Subcutaneous adipose tissue (tissue), 4 donors: ENCODE measurements around the gene FAM228A. TPM values are rescaled to one million over a fixed set of nuclear protein-coding genes. Genes with fewer than 3 reads are reported as not detected.

Source experiments
- total RNA-seq, 4 donors: library from RNA; depleted of rRNA; stranded (reverse); fragments of >200 nt; gene quantifications; one replicate each; pipeline ENCODE4 v1.1.0, GENCODE V29; 2016
- TF ChIP-seq, protein P1 (sequence below): fragments of 450-650 bp; IDR thresholded peaks from one replicate; pipeline ENCODE4 v1.5.1; 2016; ENCODE audit warnings: low read depth, mild to moderate bottlenecking, control low read depth, antibody characterized with exemption, moderate library complexity

Gene FAM228A
- total RNA-seq, 4 donors from 2014 or later: 1.0 to 8.2 (median 2.4) TPM

DNA sequence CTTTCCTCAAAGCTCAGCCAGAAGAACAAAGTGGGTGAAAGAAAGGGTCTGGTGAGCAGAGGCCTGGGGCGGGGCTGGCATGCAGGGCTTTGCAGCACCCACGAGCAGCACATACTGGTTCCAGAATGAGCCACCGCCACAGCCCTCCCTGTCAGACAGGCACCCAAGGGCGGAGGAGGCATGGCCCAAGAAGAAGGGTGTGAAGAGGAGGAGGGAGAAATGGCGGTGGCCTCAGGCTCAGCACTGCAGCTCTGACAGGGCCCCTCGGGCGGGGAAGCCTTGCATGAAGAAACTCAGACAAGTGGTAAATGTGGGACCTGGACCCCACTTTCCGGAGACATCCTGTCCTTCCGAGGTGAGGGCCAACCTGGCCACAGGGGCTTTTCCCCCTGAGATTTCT, 15.7 kb downstream of the FAM228A start:
- TF ChIP-seq, protein P1, sequence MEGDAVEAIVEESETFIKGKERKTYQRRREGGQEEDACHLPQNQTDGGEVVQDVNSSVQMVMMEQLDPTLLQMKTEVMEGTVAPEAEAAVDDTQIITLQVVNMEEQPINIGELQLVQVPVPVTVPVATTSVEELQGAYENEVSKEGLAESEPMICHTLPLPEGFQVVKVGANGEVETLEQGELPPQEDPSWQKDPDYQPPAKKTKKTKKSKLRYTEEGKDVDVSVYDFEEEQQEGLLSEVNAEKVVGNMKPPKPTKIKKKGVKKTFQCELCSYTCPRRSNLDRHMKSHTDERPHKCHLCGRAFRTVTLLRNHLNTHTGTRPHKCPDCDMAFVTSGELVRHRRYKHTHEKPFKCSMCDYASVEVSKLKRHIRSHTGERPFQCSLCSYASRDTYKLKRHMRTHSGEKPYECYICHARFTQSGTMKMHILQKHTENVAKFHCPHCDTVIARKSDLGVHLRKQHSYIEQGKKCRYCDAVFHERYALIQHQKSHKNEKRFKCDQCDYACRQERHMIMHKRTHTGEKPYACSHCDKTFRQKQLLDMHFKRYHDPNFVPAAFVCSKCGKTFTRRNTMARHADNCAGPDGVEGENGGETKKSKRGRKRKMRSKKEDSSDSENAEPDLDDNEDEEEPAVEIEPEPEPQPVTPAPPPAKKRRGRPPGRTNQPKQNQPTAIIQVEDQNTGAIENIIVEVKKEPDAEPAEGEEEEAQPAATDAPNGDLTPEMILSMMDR: no peak

DNA sequence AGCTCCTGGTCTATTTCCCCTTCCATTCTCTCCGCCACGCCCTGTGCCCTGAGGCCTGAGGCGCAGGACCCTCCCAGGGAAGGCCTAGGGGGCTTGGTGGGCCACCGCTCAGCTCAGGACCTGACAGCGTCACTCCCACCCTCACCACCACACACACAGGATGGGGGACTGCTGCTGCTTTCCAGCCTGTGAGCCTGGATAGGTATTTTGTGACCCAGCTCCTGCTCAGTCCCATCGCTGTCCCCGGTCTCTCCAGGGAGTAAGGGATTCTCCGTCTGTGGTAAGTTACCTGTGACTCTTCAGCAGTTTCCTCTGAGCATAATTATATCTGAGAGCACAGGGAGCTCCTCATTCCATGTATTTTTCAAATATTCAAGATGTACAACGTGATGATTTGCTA, 16.3 kb downstream of the FAM228A start:
- TF ChIP-seq, protein P1: no peak

DNA sequence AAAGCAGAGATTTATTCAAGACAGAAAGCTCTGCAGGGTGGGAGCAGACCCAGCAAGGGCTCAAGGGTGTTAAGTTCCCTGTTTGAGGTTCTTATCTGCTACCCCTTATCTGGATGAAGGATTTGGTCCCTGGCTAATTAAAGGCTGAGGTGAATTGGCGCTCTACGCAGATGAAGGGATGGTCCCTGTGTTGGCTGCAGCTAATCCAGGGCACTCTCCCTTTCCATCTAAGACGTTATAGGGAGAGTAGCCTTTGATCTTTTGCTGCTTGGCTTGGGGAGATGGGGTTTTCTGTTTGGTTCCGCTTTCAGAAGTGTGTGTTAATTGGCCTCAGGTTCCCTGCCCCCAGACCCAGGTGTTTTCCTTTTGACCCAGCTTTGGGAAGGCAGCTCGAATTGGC, 17.0 kb downstream of the FAM228A start:
- TF ChIP-seq, protein P1: no peak

DNA sequence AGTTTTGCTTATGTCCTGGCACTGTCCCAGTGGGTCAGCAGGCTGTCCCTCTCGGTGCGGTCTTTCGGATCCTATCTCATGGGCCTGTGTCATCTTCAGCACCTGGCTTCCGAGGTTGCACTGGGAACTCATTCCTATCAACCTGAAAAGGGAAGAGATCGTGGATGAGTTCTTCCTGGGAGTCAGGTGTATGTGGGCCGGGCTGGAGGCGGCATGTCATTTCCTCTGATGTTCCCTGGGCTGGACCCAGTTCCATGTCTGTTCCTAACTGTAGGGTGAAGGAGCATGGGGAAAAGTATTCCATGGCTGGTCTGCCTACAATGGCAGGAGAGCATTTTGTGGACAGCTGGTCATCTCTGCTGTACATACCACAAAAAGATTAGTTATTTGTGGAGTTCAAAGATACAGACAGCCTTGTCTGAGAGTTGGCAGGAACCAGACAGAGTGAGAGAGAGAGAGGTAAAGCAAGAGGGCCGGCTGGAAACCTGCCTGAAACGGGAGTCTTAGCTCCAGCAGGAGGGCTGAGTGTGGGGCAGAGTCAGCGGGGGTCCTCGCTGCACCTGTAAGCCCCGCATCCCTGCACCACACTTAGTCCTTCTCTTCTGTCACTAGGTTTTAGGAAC, 25.2 kb downstream of the FAM228A start:
- TF ChIP-seq, protein P1: no peak

DNA sequence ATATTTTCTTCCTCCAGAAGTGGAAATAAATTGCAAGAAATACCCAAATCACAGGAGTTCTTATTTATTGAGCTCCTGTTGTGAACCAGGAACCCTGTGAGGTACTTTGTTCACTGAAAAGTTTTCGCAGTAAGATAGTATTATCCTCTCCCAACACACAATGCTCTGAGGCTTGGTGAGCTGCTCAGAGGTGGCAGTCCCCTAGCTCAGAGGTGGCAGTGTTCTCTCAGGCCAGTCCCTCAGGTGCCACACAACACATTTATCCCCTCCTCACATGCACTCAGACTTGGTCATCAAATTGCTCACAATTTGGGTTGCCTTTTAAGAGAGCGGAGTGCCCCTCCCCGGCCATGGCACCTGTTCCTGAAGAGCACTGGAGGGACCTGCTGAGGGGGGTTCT, 25.9 kb downstream of the FAM228A start:
- TF ChIP-seq, protein P1: no peak

DNA sequence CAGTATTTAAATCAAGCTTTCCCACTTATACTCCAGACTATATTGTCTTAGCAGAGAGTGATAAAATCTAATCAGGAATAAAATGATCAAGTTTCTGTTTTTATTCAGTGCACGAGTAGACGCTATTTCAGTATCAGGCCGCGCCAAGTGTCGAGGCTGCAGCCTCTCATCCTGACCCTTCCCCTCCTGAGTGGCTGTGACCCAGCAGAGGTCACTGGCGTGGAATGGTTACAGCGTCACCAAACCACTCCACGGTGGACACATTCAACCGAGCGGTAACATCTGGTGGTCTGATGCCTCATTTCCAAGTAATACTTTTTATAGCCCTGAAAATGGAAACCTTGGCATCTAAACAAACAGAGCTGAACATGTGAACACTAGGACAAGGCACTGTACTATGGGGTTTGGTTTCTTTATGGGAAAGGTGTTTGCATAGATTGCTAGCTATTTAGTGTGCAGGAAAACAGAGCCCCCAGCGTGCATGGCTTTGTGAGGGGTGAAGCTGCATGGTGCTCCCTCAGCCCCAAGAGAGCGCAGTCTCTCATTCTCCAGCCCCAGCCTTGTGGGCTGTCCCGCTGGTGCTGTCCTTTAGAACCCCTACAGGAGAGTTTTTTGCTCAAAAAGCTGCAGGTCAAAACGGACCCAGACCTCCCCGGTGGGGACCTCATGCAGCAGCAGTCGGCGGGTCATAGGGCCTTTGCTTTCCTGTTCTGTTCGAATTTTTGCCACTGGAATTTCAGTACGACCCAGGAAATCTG, 28.4 kb downstream of the FAM228A start:
- TF ChIP-seq, protein P1: no peak

DNA sequence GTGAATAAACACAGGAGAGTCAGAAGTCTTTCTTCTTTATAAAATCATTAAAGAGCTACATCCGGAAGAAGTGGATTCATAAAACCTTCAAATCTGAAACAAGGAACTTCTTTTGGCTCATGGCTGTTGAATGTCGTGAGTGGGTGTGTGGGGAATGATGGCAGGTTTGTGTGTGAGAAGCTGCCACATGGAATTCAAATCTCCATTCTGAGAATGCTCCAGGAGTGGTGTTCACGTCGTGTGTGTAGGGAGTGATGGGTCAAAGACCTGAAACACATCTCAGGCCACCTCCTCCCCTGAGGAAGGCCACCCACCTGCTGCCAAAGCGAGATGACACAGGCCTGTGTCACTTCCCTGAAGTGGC, 28.9 kb downstream of the FAM228A start:
- TF ChIP-seq, protein P1: no peak
